ENCODE results near the gene TMEM131.

DNA sequence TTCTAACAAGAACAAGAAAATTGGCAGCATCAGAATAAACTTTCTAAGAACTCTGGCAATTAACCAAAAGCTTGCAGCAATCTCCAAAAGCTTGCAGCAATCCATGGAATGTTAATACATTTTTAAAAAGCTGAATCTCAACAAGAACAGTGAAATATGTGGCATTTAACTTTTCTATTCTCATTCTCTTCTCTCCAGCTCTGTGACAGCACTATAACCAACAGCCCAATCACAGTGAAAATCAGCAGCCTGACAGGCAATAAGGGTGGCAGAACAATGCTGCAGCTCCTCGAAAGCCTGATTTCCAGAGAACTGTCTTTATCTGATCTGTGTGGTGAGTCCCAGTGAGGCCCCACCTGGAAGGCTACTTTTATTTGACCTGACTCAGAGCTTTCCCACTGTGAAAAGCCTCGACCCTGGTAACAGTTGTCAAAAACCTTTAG lies 60.0 kb downstream of the TMEM131 start:
- TF ChIP-seq, protein P1, sequence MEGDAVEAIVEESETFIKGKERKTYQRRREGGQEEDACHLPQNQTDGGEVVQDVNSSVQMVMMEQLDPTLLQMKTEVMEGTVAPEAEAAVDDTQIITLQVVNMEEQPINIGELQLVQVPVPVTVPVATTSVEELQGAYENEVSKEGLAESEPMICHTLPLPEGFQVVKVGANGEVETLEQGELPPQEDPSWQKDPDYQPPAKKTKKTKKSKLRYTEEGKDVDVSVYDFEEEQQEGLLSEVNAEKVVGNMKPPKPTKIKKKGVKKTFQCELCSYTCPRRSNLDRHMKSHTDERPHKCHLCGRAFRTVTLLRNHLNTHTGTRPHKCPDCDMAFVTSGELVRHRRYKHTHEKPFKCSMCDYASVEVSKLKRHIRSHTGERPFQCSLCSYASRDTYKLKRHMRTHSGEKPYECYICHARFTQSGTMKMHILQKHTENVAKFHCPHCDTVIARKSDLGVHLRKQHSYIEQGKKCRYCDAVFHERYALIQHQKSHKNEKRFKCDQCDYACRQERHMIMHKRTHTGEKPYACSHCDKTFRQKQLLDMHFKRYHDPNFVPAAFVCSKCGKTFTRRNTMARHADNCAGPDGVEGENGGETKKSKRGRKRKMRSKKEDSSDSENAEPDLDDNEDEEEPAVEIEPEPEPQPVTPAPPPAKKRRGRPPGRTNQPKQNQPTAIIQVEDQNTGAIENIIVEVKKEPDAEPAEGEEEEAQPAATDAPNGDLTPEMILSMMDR (IDR thresholded peaks at IDR 0.05 in 2 of 3, conservative IDR thresholded peaks at IDR 0.05 in 1 of 3; ENCODE audit: control insufficient read depth in 2 of 3, extremely low read depth in 1 of 3, insufficient read depth in 1 of 3, low read depth in 3 of 3, low read length in 3 of 3), result no peak
- TF ChIP-seq, protein P2, sequence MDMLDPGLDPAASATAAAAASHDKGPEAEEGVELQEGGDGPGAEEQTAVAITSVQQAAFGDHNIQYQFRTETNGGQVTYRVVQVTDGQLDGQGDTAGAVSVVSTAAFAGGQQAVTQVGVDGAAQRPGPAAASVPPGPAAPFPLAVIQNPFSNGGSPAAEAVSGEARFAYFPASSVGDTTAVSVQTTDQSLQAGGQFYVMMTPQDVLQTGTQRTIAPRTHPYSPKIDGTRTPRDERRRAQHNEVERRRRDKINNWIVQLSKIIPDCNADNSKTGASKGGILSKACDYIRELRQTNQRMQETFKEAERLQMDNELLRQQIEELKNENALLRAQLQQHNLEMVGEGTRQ (IDR thresholded peaks at IDR 0.05; ENCODE audit: borderline replicate concordance, low read depth, low read length), result no peak
- TF ChIP-seq PAX5 (IDR thresholded peaks at IDR 0.05; ENCODE audit: borderline replicate concordance, low read depth, low read length), result no peak
- TF ChIP-seq, protein P3, sequence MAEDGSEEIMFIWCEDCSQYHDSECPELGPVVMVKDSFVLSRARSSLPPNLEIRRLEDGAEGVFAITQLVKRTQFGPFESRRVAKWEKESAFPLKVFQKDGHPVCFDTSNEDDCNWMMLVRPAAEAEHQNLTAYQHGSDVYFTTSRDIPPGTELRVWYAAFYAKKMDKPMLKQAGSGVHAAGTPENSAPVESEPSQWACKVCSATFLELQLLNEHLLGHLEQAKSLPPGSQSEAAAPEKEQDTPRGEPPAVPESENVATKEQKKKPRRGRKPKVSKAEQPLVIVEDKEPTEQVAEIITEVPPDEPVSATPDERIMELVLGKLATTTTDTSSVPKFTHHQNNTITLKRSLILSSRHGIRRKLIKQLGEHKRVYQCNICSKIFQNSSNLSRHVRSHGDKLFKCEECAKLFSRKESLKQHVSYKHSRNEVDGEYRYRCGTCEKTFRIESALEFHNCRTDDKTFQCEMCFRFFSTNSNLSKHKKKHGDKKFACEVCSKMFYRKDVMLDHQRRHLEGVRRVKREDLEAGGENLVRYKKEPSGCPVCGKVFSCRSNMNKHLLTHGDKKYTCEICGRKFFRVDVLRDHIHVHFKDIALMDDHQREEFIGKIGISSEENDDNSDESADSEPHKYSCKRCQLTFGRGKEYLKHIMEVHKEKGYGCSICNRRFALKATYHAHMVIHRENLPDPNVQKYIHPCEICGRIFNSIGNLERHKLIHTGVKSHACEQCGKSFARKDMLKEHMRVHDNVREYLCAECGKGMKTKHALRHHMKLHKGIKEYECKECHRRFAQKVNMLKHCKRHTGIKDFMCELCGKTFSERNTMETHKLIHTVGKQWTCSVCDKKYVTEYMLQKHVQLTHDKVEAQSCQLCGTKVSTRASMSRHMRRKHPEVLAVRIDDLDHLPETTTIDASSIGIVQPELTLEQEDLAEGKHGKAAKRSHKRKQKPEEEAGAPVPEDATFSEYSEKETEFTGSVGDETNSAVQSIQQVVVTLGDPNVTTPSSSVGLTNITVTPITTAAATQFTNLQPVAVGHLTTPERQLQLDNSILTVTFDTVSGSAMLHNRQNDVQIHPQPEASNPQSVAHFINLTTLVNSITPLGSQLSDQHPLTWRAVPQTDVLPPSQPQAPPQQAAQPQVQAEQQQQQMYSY (CRISPR knock-in tag; IDR thresholded peaks at IDR 0.05), result no peak
- no peak for TF ChIP-seq CEBPB (IDR thresholded peaks at IDR 0.05; ENCODE audit: borderline replicate concordance in 1 of 2, low read depth in 2 of 2, low read length in 2 of 2)
- TF ChIP-seq ZNF384 (IDR thresholded peaks at IDR 0.05; ENCODE audit: borderline replicate concordance, low read depth, low read length), result no peak
- TF ChIP-seq, protein P4, sequence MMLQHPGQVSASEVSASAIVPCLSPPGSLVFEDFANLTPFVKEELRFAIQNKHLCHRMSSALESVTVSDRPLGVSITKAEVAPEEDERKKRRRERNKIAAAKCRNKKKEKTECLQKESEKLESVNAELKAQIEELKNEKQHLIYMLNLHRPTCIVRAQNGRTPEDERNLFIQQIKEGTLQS (IDR thresholded peaks at IDR 0.05; ENCODE audit: borderline replicate concordance, extremely low read depth, low read depth, low read length), result no peak
- no peak for TF ChIP-seq EZH2 (IDR thresholded peaks at IDR 0.05; ENCODE audit: borderline replicate concordance, control insufficient read depth, low read depth, low read length)
- TF ChIP-seq RELA (IDR thresholded peaks at IDR 0.05; ENCODE audit: borderline replicate concordance, partially characterized antibody), result no peak

Data from GM12878 (cell line).